Measurements from ENCODE around the gene SLC13A3. TPM values are rescaled to one million over a fixed set of nuclear protein-coding genes. Genes with fewer than 3 reads are reported as not detected.

Gene SLC13A3
- total and polyA plus RNA-seq, 2 of the 4 experiments (the other 2 are of a cell fraction) = 2.5 to 4.2 TPM

DNA sequence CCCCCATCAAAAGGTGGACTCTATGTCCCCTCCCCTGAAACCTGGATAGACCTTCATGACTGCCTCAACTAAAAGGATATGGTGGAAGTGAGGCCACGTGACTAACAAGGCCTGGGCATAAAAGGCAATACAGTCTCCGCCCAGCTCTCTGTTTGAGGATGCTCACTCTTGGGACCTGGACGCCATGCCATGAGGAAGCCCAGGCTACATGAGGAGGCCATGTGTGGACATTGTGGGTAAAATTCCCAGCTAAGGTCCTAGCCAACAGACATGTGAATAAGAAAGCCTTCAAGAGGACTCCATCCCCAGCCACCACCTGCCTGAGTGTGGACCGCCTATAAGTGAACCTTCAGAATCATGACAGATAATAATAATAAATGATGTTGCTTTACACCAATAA is 130.7 kb downstream of the SLC13A3 start:
- dilution Hi-C loops (cut with HindIII; ENCODE audit: low sequenced_read_pairs, unreplicated experiment) (no loop called here), intact Hi-C loops (cut with micrococcal nuclease) (no loop called here), in situ Hi-C loops (cut with MboI; ENCODE audit: low sequenced_read_pairs) (loop anchor here (5.0 kb wide), 1 partner anchor 162 kb away; no protein-coding TSS in a partner anchor)
- no peak overlapping the region for H3K4me2 ChIP-seq (ENCODE audit: low read depth, low read length)
- H2AFZ ChIP-seq (replicated peaks; ENCODE audit: low read length, poor library complexity) = no peak overlapping the region
- no peak overlapping the region for H3K18ac ChIP-seq (ENCODE audit: low read depth, low read length)
- H3K79me1 ChIP-seq (ENCODE audit: low read depth in 1 of 2, low read length in 2 of 2) = no peaks in the 10 kb centered on the region
- no peak overlapping the region for H2BK120ac ChIP-seq (ENCODE audit: low read depth, low read length)
- H2AK9ac ChIP-seq (replicated peaks; ENCODE audit: low read depth, low read length, poor library complexity) = no peak overlapping the region
- WGBS, 2 experiments (ENCODE audit: extremely low coverage in 2 of 2, insufficient read length in 1 of 2) = no CpG with 5 or more reads among the region's 4 CpGs
- no peak overlapping the region for H3K23ac ChIP-seq (ENCODE audit: low read depth, low read length)
- no peaks in the 10 kb centered on the region for H4K20me1 ChIP-seq (ENCODE audit: insufficient read depth, low read length)
- no peak overlapping the region for H3K27ac ChIP-seq (ENCODE audit: insufficient read depth, low read length)
- H3K9ac ChIP-seq (ENCODE audit: low read depth, low read length) = no peak overlapping the region
- no peaks in the 10 kb centered on the region for H3K9me1 ChIP-seq (ENCODE audit: insufficient read depth, low read length)
- no peak overlapping the region for H2BK5ac ChIP-seq (ENCODE audit: low read depth, low read length, poor library complexity, severe bottlenecking)
- H4K8ac ChIP-seq (ENCODE audit: low read depth in 2 of 2, low read length in 2 of 2) = no peak overlapping the region
- H4K5ac ChIP-seq (ENCODE audit: low read depth, low read length) = no peak overlapping the region
- no peak overlapping the region for H2AK5ac ChIP-seq (ENCODE audit: low read depth, low read length)
- ATAC-seq (ENCODE audit: low read depth) (no peak), DNase-seq (no peak)
- TF ChIP-seq FOS (IDR thresholded peaks at IDR 0.05; ENCODE audit: low read depth, low read length) (no peak), CHD1 (IDR thresholded peaks at IDR 0.05; ENCODE audit: low read depth, low read length) (no peak), MAFK (IDR thresholded peaks at IDR 0.05; ENCODE audit: low read depth, low read length) (no peak), CEBPB (IDR thresholded peaks at IDR 0.05; ENCODE audit: low read depth, low read length) (no peak), NFE2L2 (IDR thresholded peaks at IDR 0.05; ENCODE audit: low read depth, low read length) (no peak), MAZ (IDR thresholded peaks at IDR 0.05; ENCODE audit: borderline replicate concordance, low read depth, low read length) (no peak), POLR2A (IDR thresholded peaks at IDR 0.05; ENCODE audit: low read depth, low read length) (no peak), SMC3 (IDR thresholded peaks at IDR 0.05; ENCODE audit: low read depth, low read length) (no peak)
- TF ChIP-seq, protein P1, sequence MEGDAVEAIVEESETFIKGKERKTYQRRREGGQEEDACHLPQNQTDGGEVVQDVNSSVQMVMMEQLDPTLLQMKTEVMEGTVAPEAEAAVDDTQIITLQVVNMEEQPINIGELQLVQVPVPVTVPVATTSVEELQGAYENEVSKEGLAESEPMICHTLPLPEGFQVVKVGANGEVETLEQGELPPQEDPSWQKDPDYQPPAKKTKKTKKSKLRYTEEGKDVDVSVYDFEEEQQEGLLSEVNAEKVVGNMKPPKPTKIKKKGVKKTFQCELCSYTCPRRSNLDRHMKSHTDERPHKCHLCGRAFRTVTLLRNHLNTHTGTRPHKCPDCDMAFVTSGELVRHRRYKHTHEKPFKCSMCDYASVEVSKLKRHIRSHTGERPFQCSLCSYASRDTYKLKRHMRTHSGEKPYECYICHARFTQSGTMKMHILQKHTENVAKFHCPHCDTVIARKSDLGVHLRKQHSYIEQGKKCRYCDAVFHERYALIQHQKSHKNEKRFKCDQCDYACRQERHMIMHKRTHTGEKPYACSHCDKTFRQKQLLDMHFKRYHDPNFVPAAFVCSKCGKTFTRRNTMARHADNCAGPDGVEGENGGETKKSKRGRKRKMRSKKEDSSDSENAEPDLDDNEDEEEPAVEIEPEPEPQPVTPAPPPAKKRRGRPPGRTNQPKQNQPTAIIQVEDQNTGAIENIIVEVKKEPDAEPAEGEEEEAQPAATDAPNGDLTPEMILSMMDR (conservative IDR thresholded peaks at IDR 0.05; ENCODE audit: low read depth, low read length) = no peak
- H3K4me3 ChIP-seq (ENCODE audit: insufficient read depth, low read depth, low read length) = no peak overlapping the region
- no peak overlapping the region for H3K56ac ChIP-seq (ENCODE audit: extremely low read depth, insufficient read depth, low read length)
- H3K27me3 ChIP-seq (ENCODE audit: control insufficient read depth, insufficient read depth, low read length) = no peaks in the 10 kb centered on the region
- H2BK20ac ChIP-seq (ENCODE audit: low read depth, low read length) = no peak overlapping the region
- H4K91ac ChIP-seq (ENCODE audit: insufficient read depth, low read depth, low read length) = no peak overlapping the region
- H3K4me1 ChIP-seq (ENCODE audit: control insufficient read depth, insufficient read depth, low read length) = no peaks in the 10 kb centered on the region
- H3K36me3 ChIP-seq (ENCODE audit: control insufficient read depth, insufficient read depth, low read length) = no peaks in the 10 kb centered on the region
- no peak overlapping the region for H3K4ac ChIP-seq (ENCODE audit: low read depth, low read length)
- H3K14ac ChIP-seq (replicated peaks; ENCODE audit: low read depth, low read length) = no peak overlapping the region
- H3K9me3 ChIP-seq (ENCODE audit: control insufficient read depth, insufficient read depth, low read length) = no peaks in the 10 kb centered on the region
- ChIA-PET POLR2A (ENCODE audit: unreplicated experiment) (no interaction called here), CTCF (no interaction called here)
- H2BK15ac ChIP-seq (ENCODE audit: low read depth, low read length) = no peak overlapping the region
- no TSS peak for BruUV-seq (replicated peaks)
